K562 (cell line): ENCODE data around the gene HP1BP3. TPM values are rescaled to one million over a fixed set of nuclear protein-coding genes. Genes with fewer than 3 reads are reported as not detected.
A peak's percentile ranks its signal among the peaks of the same experiment; 100 is the strongest.

Source experiments
- ATAC-seq: fragments of 200-7000 bp; cut with Tn5 transposase; 3 replicates; pipeline ENCODE4 v1.9.1; 2020; ENCODE audit warnings: moderate library complexity
- BruUV-seq: library from RNA; stranded (reverse); fragments of 400-500 nt; replicated peaks from 2 replicates; lab custom pipeline; 2021; lab: Mats Ljungman, UMichigan
- CTCF ChIA-PET: fragments of 300-600 bp; formaldehyde crosslinking; extraction: SDS; loops from one replicate; lab custom pipeline; 2021; ENCODE audit warnings: low intra/inter-chr PET ratio; lab: Yijun Ruan, JAX
- POLR2A ChIA-PET: fragments of 300-600, 350-650 bp; sonication (Branson Sonifier 250); formaldehyde crosslinking; extraction: SDS; loops from one replicate; lab custom pipeline; 2021; ENCODE audit warnings: antibody characterized with exemption, inconsistent platforms; lab: Yijun Ruan, JAX
- DNase-seq, 4 experiments: peaks; one replicate each; pipeline versions ENCODE4 v3.0.0 to v3.0.0-alpha.2; 2011 to 2018; ENCODE audit warnings: low spot score in 3 of 4, mixed read lengths in 3 of 4; ENCODE audit errors: extremely low read depth in 1 of 4
- FAIRE-seq: peaks from 2 replicates; lab custom pipeline; 2011; peaks lifted over from hg19 to GRCh38; lab: Jason Lieb, UNC
- H2AFZ ChIP-seq: 2 replicates; pipeline ENCODE4 v1.6.0; 2011; ENCODE audit warnings: low read depth, low read length, control low read depth, inconsistent platforms
- H3K27ac ChIP-seq: fragments of 200-600 bp; 3 replicates; pipeline ENCODE4 v1.8.0; 2011; ENCODE audit warnings: low read depth, mild to moderate bottlenecking, control low read depth, inconsistent platforms, low read length, moderate library complexity, mixed read lengths; ENCODE audit errors: extremely low read depth
- H3K27me3 ChIP-seq, 2 experiments: fragments of 300-600 bp in 1 of 2; 2 replicates in 1 of 2; 3 replicates in 1 of 2; pipeline versions ENCODE4 v1.6.0 to v1.8.0; 2011; ENCODE audit warnings: inconsistent platforms in 2 of 2, low read length in 2 of 2, mild to moderate bottlenecking in 1 of 2, mixed read lengths in 1 of 2, moderate library complexity in 1 of 2; ENCODE audit not compliant: control insufficient read depth in 2 of 2, insufficient read depth in 2 of 2
- H3K36me3 ChIP-seq: fragments of 300-600 bp; 3 replicates; pipeline ENCODE4 v1.8.0; 2011; ENCODE audit warnings: mild to moderate bottlenecking, low read length, inconsistent platforms; ENCODE audit not compliant: control insufficient read depth, insufficient read depth
- H3K4me1 ChIP-seq, 2 experiments: fragments of 200-600 bp in 1 of 2; replicated peaks in 1 of 2; 2 replicates in 1 of 2; 3 replicates in 1 of 2; pipeline versions ENCODE4 v1.5.1 to v1.8.0; 2011; ENCODE audit warnings: inconsistent platforms in 2 of 2, low read length in 2 of 2, mild to moderate bottlenecking in 1 of 2, mixed read lengths in 1 of 2, moderate library complexity in 1 of 2; ENCODE audit not compliant: control insufficient read depth in 2 of 2, insufficient read depth in 2 of 2
- H3K4me2 ChIP-seq: 2 replicates; pipeline ENCODE4 v1.6.1; 2011; ENCODE audit warnings: low read length, control low read depth, inconsistent platforms, mixed read lengths; ENCODE audit not compliant: insufficient read depth
- H3K4me3 ChIP-seq: fragments of 200-600 bp; sonication (generic), shearing (Covaris generic); 2 replicates; pipeline ENCODE4 v1.5.1; 2016; ENCODE audit warnings: control low read depth, inconsistent platforms
- H3K79me2 ChIP-seq: fragments of 200-600 bp; 3 replicates; pipeline ENCODE4 v1.8.0; 2011; ENCODE audit warnings: low read length, inconsistent platforms; ENCODE audit not compliant: control insufficient read depth, insufficient read depth
- H3K9ac ChIP-seq, 2 experiments: 2 replicates each; pipeline versions ENCODE4 v1.6.0 to v1.6.1; 2011; ENCODE audit warnings: low read depth in 2 of 2, low read length in 2 of 2, control low read depth in 1 of 2, inconsistent platforms in 1 of 2, mild to moderate bottlenecking in 1 of 2, mixed read lengths in 1 of 2; ENCODE audit not compliant: insufficient read depth in 1 of 2
- H3K9me1 ChIP-seq: one replicate; pipeline ENCODE4 v1.6.0; 2011; ENCODE audit warnings: inconsistent platforms, mild to moderate bottlenecking, low read length, moderate library complexity; ENCODE audit not compliant: control insufficient read depth, insufficient read depth
- H3K9me3 ChIP-seq: replicated peaks from 2 replicates; pipeline ENCODE4 v1.5.1; 2011; ENCODE audit warnings: low read depth, low read length, inconsistent platforms; ENCODE audit not compliant: control insufficient read depth, insufficient read depth
- H4K20me1 ChIP-seq: replicated peaks from 2 replicates; pipeline ENCODE4 v1.6.1; 2011; ENCODE audit warnings: low read length, inconsistent platforms, mixed read lengths; ENCODE audit not compliant: control insufficient read depth, insufficient read depth
- EGR1 ChIP-seq: fragments of 450-650 bp; conservative IDR thresholded peaks from 2 replicates; pipeline ENCODE4 v1.6.1; 2017; ENCODE audit warnings: mild to moderate bottlenecking
- JUN ChIP-seq, 2 experiments: sonication (generic) in 1 of 2; formaldehyde crosslinking in 1 of 2; IDR thresholded peaks; 2 replicates each; pipeline versions ENCODE4 v1.6.1 to v1.8.0; 2012 to 2022; ENCODE audit warnings: borderline replicate concordance in 2 of 2, mild to moderate bottlenecking in 2 of 2, improper control_type of control experiment in 1 of 2, low read depth in 1 of 2, low read length in 1 of 2, missing genetic modification reagents in 1 of 2
- NRF1 ChIP-seq, 2 experiments: fragments of 450-650 bp; IDR thresholded peaks in 1 of 2; conservative IDR thresholded peaks in 1 of 2; 2 replicates each; pipeline ENCODE4 v1.6.1; 2014; ENCODE audit warnings: mild to moderate bottlenecking in 2 of 2
- SREBF2 ChIP-seq: sonication (generic); formaldehyde crosslinking; IDR thresholded peaks from 2 replicates; pipeline ENCODE4 v1.4.0; 2020; ENCODE audit warnings: mild to moderate bottlenecking, missing genetic modification reagents
- TRIM28 ChIP-seq: fragments of 450-650 bp; IDR thresholded peaks from 2 replicates; pipeline ENCODE4 v1.6.1; 2017
- ZNF408 ChIP-seq: fragments of 250-450 bp; sonication (Bioruptor Pico); IDR thresholded peaks from 2 replicates; pipeline ENCODE4 v1.4.0; 2020; ENCODE audit warnings: low read depth, mild to moderate bottlenecking, moderate library complexity
- WGBS: fragments of 100-300 bp; shearing (Covaris generic); methylation state at CpG from one replicate; pipeline ENCODE4 v1.1.6; 2016; ENCODE audit warnings: low coverage, mixed read lengths; ENCODE audit not compliant: insufficient coverage; ENCODE audit errors: missing lambda C conversion rate; 5-methylcytosine and 5-hydroxymethylcytosine counted together
- in situ Hi-C: fragments of 300-500 bp; cut with MboI; formaldehyde crosslinking; loops from 4 replicates; pipeline ENCODE4 v1.15.0; 2018; ENCODE audit warnings: inconsistent platforms, mixed read lengths
- intact Hi-C: fragments of 100-400 bp; cut with micrococcal nuclease; formaldehyde crosslinking; loops from 2 replicates; pipeline ENCODE4 v1.14.2; 2022
- polyA plus RNA-seq, 8 experiments: library from polyadenylated mRNA; depleted of rRNA in 4 of 8; stranded (reverse) in 5 of 8; unstranded in 3 of 8; fragments of >200 nt; fragmentation: Nextera tagmentation in 2 of 8; fragmentation: Illumina TruSeq in 1 of 8; extraction: Ambion mirVana in 2 of 8; extraction: Trizol in 1 of 8; gene quantifications; 2 replicates each; pipeline versions ENCODE4 v1.2.1 to v1.2.3, GENCODE V29; 2011 to 2014; ENCODE audit warnings: inconsistent platforms in 1 of 8, missing spikeins in 1 of 8
- total RNA-seq, 7 experiments: library from RNA; depleted of rRNA in 6 of 7; stranded (reverse); fragments of >200 nt in 6 of 7; fragmentation: Illumina TruSeq in 2 of 7; extraction: Trizol in 2 of 7; gene quantifications; 2 replicates each; pipeline versions ENCODE4 v1.2.1 to v1.2.3, GENCODE V29; 2011 to 2021; ENCODE audit warnings: low replicate concordance in 1 of 7
- TF ChIP-seq, protein P1 (sequence below): fragments of 450-650 bp; IDR thresholded peaks from 2 replicates; pipeline ENCODE4 v1.6.1; 2016; ENCODE audit warnings: mild to moderate bottlenecking, moderate library complexity

HP1BP3 gene
- total and polyA plus RNA-seq, 9 of the 15 experiments (the other 6 are each of a cell fraction or from before 2014, with no cell fraction given): 57.3 to 513 (median 240) TPM

DNA sequence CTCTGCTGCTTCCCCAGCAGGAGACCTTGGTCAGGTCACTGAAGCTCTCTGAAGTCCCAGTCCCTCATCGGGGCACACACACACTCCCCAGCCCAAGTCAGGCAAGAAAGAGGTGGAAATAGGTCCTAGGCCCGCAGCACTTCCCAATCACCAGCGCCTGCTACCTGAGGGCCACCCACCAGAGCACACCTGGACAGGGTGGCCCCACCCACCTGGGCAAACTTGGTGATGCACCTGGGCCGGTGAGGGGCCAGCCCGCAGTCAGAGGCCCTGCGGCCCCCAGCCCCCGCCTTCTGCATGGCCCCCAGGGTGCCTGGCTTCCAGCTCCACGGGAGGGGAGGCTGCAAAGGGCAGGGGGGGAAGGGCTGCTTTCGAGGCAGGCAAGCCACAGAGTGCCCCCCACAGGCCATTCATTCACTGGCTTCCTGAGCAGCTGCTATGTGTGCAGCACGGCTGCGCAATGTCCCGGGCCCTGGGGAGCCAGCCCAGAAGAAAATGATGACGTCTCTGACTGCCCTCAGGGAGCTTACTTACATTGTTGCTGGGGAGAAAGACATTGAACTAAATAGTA, 59.3 kb downstream of the HP1BP3 start:
- ATAC-seq (peak; percentile 67), FAIRE-seq (no peak), DNase-seq (peak in 3 of 4 experiments; percentile 48 to 55 (median 48))
- no TSS peak for BruUV-seq
- WGBS: 39% methylated on average over 13 of the region's 13 CpGs
- peaks cover 4% of the 10 kb centered on the region for H3K9me1 ChIP-seq
- intact Hi-C loops (no loop called here), in situ Hi-C loops (no loop called here)
- no peaks in the 10 kb centered on the region for H3K36me3 ChIP-seq
- no peak overlapping the region for H3K4me2 ChIP-seq
- H3K79me2 ChIP-seq: no peaks in the 10 kb centered on the region
- H3K4me3 ChIP-seq: no peak overlapping the region
- H3K27ac ChIP-seq: no peak overlapping the region
- ChIA-PET CTCF (no interaction called here), POLR2A (interaction anchor here (0.6 to 2.1 kb wide), 4 partner anchors 9 to 114 kb away, joined by 3 to 9 read pairs (median 4); partner anchors contain the start of gene KIF17)
- peaks cover 6% of the 10 kb centered on the region; the same call in 1 of the 2 replicates for H4K20me1 ChIP-seq
- H3K4me1 ChIP-seq: peaks cover 2 to 62% of the 10 kb centered on the region in 2 experiments
- H3K9ac ChIP-seq: no peak overlapping the region; a peak in 1 of 4 replicates
- H3K9me3 ChIP-seq: no peaks in the 10 kb centered on the region; the same call in 1 of the 2 replicates
- no peak overlapping the region for H2AFZ ChIP-seq
- peaks cover 0 to 59% of the 10 kb centered on the region in 2 experiments; a peak in 4 of 5 replicates for H3K27me3 ChIP-seq
- TF ChIP-seq EGR1 (no peak), ZNF408 (no peak), NRF1 (conservative IDR thresholded peaks at IDR 0.05 in 1 of 2, IDR thresholded peaks at IDR 0.05 in 1 of 2) (peak; percentile 59 to 69), JUN (IDR thresholded peaks at IDR 0.05; ENCODE audit: borderline replicate concordance, low read depth, low read length) (no peak), JUN (CRISPR knock-in tag; IDR thresholded peaks at IDR 0.05; ENCODE audit: borderline replicate concordance) (no peak), TRIM28 (peak; percentile 81), SREBF2 (no peak)
- TF ChIP-seq, protein P1, sequence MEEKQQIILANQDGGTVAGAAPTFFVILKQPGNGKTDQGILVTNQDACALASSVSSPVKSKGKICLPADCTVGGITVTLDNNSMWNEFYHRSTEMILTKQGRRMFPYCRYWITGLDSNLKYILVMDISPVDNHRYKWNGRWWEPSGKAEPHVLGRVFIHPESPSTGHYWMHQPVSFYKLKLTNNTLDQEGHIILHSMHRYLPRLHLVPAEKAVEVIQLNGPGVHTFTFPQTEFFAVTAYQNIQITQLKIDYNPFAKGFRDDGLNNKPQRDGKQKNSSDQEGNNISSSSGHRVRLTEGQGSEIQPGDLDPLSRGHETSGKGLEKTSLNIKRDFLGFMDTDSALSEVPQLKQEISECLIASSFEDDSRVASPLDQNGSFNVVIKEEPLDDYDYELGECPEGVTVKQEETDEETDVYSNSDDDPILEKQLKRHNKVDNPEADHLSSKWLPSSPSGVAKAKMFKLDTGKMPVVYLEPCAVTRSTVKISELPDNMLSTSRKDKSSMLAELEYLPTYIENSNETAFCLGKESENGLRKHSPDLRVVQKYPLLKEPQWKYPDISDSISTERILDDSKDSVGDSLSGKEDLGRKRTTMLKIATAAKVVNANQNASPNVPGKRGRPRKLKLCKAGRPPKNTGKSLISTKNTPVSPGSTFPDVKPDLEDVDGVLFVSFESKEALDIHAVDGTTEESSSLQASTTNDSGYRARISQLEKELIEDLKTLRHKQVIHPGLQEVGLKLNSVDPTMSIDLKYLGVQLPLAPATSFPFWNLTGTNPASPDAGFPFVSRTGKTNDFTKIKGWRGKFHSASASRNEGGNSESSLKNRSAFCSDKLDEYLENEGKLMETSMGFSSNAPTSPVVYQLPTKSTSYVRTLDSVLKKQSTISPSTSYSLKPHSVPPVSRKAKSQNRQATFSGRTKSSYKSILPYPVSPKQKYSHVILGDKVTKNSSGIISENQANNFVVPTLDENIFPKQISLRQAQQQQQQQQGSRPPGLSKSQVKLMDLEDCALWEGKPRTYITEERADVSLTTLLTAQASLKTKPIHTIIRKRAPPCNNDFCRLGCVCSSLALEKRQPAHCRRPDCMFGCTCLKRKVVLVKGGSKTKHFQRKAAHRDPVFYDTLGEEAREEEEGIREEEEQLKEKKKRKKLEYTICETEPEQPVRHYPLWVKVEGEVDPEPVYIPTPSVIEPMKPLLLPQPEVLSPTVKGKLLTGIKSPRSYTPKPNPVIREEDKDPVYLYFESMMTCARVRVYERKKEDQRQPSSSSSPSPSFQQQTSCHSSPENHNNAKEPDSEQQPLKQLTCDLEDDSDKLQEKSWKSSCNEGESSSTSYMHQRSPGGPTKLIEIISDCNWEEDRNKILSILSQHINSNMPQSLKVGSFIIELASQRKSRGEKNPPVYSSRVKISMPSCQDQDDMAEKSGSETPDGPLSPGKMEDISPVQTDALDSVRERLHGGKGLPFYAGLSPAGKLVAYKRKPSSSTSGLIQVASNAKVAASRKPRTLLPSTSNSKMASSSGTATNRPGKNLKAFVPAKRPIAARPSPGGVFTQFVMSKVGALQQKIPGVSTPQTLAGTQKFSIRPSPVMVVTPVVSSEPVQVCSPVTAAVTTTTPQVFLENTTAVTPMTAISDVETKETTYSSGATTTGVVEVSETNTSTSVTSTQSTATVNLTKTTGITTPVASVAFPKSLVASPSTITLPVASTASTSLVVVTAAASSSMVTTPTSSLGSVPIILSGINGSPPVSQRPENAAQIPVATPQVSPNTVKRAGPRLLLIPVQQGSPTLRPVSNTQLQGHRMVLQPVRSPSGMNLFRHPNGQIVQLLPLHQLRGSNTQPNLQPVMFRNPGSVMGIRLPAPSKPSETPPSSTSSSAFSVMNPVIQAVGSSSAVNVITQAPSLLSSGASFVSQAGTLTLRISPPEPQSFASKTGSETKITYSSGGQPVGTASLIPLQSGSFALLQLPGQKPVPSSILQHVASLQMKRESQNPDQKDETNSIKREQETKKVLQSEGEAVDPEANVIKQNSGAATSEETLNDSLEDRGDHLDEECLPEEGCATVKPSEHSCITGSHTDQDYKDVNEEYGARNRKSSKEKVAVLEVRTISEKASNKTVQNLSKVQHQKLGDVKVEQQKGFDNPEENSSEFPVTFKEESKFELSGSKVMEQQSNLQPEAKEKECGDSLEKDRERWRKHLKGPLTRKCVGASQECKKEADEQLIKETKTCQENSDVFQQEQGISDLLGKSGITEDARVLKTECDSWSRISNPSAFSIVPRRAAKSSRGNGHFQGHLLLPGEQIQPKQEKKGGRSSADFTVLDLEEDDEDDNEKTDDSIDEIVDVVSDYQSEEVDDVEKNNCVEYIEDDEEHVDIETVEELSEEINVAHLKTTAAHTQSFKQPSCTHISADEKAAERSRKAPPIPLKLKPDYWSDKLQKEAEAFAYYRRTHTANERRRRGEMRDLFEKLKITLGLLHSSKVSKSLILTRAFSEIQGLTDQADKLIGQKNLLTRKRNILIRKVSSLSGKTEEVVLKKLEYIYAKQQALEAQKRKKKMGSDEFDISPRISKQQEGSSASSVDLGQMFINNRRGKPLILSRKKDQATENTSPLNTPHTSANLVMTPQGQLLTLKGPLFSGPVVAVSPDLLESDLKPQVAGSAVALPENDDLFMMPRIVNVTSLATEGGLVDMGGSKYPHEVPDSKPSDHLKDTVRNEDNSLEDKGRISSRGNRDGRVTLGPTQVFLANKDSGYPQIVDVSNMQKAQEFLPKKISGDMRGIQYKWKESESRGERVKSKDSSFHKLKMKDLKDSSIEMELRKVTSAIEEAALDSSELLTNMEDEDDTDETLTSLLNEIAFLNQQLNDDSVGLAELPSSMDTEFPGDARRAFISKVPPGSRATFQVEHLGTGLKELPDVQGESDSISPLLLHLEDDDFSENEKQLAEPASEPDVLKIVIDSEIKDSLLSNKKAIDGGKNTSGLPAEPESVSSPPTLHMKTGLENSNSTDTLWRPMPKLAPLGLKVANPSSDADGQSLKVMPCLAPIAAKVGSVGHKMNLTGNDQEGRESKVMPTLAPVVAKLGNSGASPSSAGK: no peak
